Measurements from ENCODE around the gene SH3RF3.
A peak's percentile ranks its signal among the peaks of the same experiment; 100 is the strongest.

SH3RF3 gene

GRCh38 chr2:109185821-109186570, 57.0 kb downstream of the SH3RF3 start:
- H3K14ac ChIP-seq (ENCODE audit: low read length in 2 of 2) = no peak overlapping the region
- H3K27me3 ChIP-seq (ENCODE audit: control insufficient read depth in 1 of 2, insufficient read depth in 1 of 2, low read length in 2 of 2) = no peaks in the 10 kb centered on the region
- no peaks in the 10 kb centered on the region for H3K36me3 ChIP-seq (ENCODE audit: control insufficient read depth in 1 of 2, insufficient read depth in 2 of 2, low read depth in 1 of 2, low read length in 2 of 2)
- no peak overlapping the region for H4K91ac ChIP-seq (ENCODE audit: low read length)
- peak overlapping the region; percentile 74 for H3K9ac ChIP-seq (ENCODE audit: low read length)
- H2BK15ac ChIP-seq (ENCODE audit: low read depth, poor library complexity, severe bottlenecking) = no peak overlapping the region
- H3K18ac ChIP-seq (ENCODE audit: low read depth in 1 of 2, low read length in 2 of 2) = peak overlapping the region in 1 of 2 experiments; percentile 72
- DNase-seq = no peak
- no peaks in the 10 kb centered on the region for H3K9me3 ChIP-seq (ENCODE audit: control insufficient read depth, low read length)
- H3K4me2 ChIP-seq (ENCODE audit: low read length, poor library complexity, severe bottlenecking) = no peak overlapping the region
- no peak overlapping the region for H2AFZ ChIP-seq (ENCODE audit: low read depth, low read length)
- 91% methylated on average over 13 of the region's 16 CpGs for WGBS
- H2BK120ac ChIP-seq (ENCODE audit: low read depth, low read length) = no peak overlapping the region
- H2BK12ac ChIP-seq (ENCODE audit: low read length in 2 of 2) = peak overlapping the region; percentile 42 to 93
- H3K4ac ChIP-seq (ENCODE audit: low read depth in 1 of 2, low read length in 2 of 2) = peak overlapping the region in 1 of 2 experiments; percentile 66
- no peak overlapping the region for H2BK5ac ChIP-seq (ENCODE audit: low read depth, low read length, poor library complexity, severe bottlenecking)
- peaks cover 34% of the 10 kb centered on the region for H3K79me1 ChIP-seq (replicated peaks; ENCODE audit: low read length, poor library complexity, severe bottlenecking)
- peaks cover 17% of the 10 kb centered on the region for H3K4me1 ChIP-seq (ENCODE audit: control insufficient read depth, insufficient read depth, low read depth, low read length)
- no peak overlapping the region for H2AK5ac ChIP-seq (ENCODE audit: low read length, severe bottlenecking)
- H3K23ac ChIP-seq (ENCODE audit: low read length in 2 of 2) = no peak overlapping the region
- no peak overlapping the region for H4K8ac ChIP-seq (ENCODE audit: low read length)
- H3K4me3 ChIP-seq (ENCODE audit: insufficient read depth in 1 of 2, low read depth in 1 of 2, low read length in 2 of 2) = peak overlapping the region in 1 of 2 experiments; percentile 7
- peak overlapping the region; percentile 17 for H3K27ac ChIP-seq (ENCODE audit: low read length, poor library complexity, severe bottlenecking)

DNA sequence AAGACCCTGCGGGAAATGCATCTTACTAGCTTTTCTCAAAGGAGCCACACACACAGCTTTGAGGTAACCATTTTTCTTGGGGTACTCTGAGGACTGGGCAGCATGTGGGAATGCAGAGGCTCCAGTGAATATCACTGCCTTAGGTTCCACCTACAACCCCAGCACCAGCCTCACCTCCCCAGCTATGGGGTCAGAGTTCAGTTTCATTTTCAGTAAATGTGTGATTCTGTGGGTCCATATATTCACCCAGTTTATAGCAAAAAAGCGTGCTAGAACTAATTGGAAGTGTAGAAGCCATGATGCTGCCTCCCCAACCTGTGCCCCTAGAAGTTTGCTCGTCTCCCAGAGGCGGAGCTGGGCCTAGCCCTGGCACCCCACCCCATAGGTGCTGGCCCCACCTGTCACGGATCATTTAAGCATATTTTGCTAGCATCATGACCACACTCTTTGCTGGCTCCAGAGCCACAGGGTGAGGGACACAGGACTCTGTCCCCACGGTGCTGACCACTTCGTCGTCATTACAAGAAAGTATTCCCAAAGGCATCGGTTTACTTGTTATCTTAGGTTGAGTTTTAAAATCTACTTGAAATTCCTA, 57.7 kb downstream of the SH3RF3 start:
- Histone ChIP-seq H3K79me1 (replicated peaks; ENCODE audit: low read length, poor library complexity, severe bottlenecking) (peaks cover 34% of the 10 kb centered on the region), H2BK12ac (ENCODE audit: low read length in 2 of 2) (no peak overlapping the region), H3K4me3 (ENCODE audit: insufficient read depth in 1 of 2, low read depth in 1 of 2, low read length in 2 of 2) (no peak overlapping the region), H2AFZ (ENCODE audit: low read depth, low read length) (no peak overlapping the region), H2BK5ac (ENCODE audit: low read depth, low read length, poor library complexity, severe bottlenecking) (no peak overlapping the region), H4K91ac (ENCODE audit: low read length) (no peak overlapping the region), H3K36me3 (ENCODE audit: control insufficient read depth in 1 of 2, insufficient read depth in 2 of 2, low read depth in 1 of 2, low read length in 2 of 2) (no peaks in the 10 kb centered on the region), H3K4me1 (ENCODE audit: control insufficient read depth, insufficient read depth, low read depth, low read length) (peaks cover 17% of the 10 kb centered on the region), H3K9me3 (ENCODE audit: control insufficient read depth, low read length) (no peaks in the 10 kb centered on the region), H3K27me3 (ENCODE audit: control insufficient read depth in 1 of 2, insufficient read depth in 1 of 2, low read length in 2 of 2) (no peaks in the 10 kb centered on the region), H4K8ac (ENCODE audit: low read length) (no peak overlapping the region), H3K18ac (ENCODE audit: low read depth in 1 of 2, low read length in 2 of 2) (no peak overlapping the region), H2BK120ac (ENCODE audit: low read depth, low read length) (no peak overlapping the region), H3K4ac (ENCODE audit: low read depth in 1 of 2, low read length in 2 of 2) (no peak overlapping the region), H2BK15ac (ENCODE audit: low read depth, poor library complexity, severe bottlenecking) (no peak overlapping the region), H3K9ac (ENCODE audit: low read length) (no peak overlapping the region), H3K23ac (ENCODE audit: low read length in 2 of 2) (no peak overlapping the region), H2AK5ac (ENCODE audit: low read length, severe bottlenecking) (no peak overlapping the region), H3K4me2 (ENCODE audit: low read length, poor library complexity, severe bottlenecking) (no peak overlapping the region), H3K27ac (ENCODE audit: low read length, poor library complexity, severe bottlenecking) (no peak overlapping the region), H3K14ac (ENCODE audit: low read length in 2 of 2) (no peak overlapping the region)
- DNase-seq = no peak
- 84% methylated on average over 5 of the region's 9 CpGs for whole genome bisulfite sequencing

- 80% methylated on average over 19 of the region's 19 CpGs for WGBS
- no peak overlapping the region for H2BK120ac ChIP-seq (ENCODE audit: low read depth, low read length)
- no peak overlapping the region for H2AFZ ChIP-seq (ENCODE audit: low read depth, low read length)
- no peak overlapping the region for H2BK5ac ChIP-seq (ENCODE audit: low read depth, low read length, poor library complexity, severe bottlenecking)
- no peak overlapping the region for H2AK5ac ChIP-seq (ENCODE audit: low read length, severe bottlenecking)
- H3K27me3 ChIP-seq (ENCODE audit: control insufficient read depth in 1 of 2, insufficient read depth in 1 of 2, low read length in 2 of 2) = no peaks in the 10 kb centered on the region
- no peak overlapping the region for H3K4me2 ChIP-seq (ENCODE audit: low read length, poor library complexity, severe bottlenecking)
- no peak overlapping the region for H3K14ac ChIP-seq (ENCODE audit: low read length in 2 of 2)
- H3K27ac ChIP-seq (ENCODE audit: low read length, poor library complexity, severe bottlenecking) = no peak overlapping the region
- peak overlapping the region in 1 of 2 experiments; percentile 53 for H3K23ac ChIP-seq (ENCODE audit: low read length in 2 of 2)
- no peaks in the 10 kb centered on the region for H3K36me3 ChIP-seq (ENCODE audit: control insufficient read depth in 1 of 2, insufficient read depth in 2 of 2, low read depth in 1 of 2, low read length in 2 of 2)
- no peak overlapping the region for H2BK12ac ChIP-seq (ENCODE audit: low read length in 2 of 2)
- no peaks in the 10 kb centered on the region for H3K9me3 ChIP-seq (ENCODE audit: control insufficient read depth, low read length)
- no peak overlapping the region for H3K4me3 ChIP-seq (ENCODE audit: insufficient read depth in 1 of 2, low read depth in 1 of 2, low read length in 2 of 2)
- DNase-seq = no peak
- H4K91ac ChIP-seq (ENCODE audit: low read length) = no peak overlapping the region
- H2BK15ac ChIP-seq (ENCODE audit: low read depth, poor library complexity, severe bottlenecking) = no peak overlapping the region
- no peak overlapping the region for H4K8ac ChIP-seq (ENCODE audit: low read length)
- H3K9ac ChIP-seq (ENCODE audit: low read length) = no peak overlapping the region
- no peak overlapping the region for H3K18ac ChIP-seq (ENCODE audit: low read depth in 1 of 2, low read length in 2 of 2)
- H3K4ac ChIP-seq (ENCODE audit: low read depth in 1 of 2, low read length in 2 of 2) = no peak overlapping the region
- H3K79me1 ChIP-seq (replicated peaks; ENCODE audit: low read length, poor library complexity, severe bottlenecking) = peaks cover 37% of the 10 kb centered on the region
- peaks cover 17% of the 10 kb centered on the region for H3K4me1 ChIP-seq (ENCODE audit: control insufficient read depth, insufficient read depth, low read depth, low read length)
Observed at GRCh38 chr2:109187711-109188495, 58.9 kb downstream of the SH3RF3 start.

DNA sequence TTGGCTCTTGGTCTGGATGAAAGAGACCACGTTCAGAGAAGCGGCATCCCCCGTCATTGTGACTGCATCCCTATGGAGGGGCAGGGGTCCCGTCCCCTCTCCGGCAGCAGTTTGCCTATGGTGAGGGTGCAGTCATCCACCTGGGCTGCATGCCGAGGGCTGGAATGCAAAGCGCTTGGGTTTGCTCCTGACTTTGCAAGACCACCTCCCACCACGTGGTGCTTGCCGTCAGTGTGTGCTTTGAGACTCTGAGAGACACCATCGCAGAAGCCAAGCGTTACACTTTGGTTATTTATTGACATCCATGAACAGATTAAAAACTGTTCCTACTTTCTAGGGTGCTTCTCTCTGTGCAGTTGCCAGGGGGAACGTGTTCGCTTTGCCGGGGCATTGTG, 59.5 kb downstream of the SH3RF3 start:
- H3K79me1 ChIP-seq (replicated peaks; ENCODE audit: low read length, poor library complexity, severe bottlenecking) = peaks cover 36% of the 10 kb centered on the region
- H3K4me3 ChIP-seq (ENCODE audit: insufficient read depth in 1 of 2, low read depth in 1 of 2, low read length in 2 of 2) = no peak overlapping the region
- no peak for DNase-seq
- WGBS = 83% methylated on average over 13 of the region's 14 CpGs
- H2BK5ac ChIP-seq (ENCODE audit: low read depth, low read length, poor library complexity, severe bottlenecking) = no peak overlapping the region
- H3K36me3 ChIP-seq (ENCODE audit: control insufficient read depth in 1 of 2, insufficient read depth in 2 of 2, low read depth in 1 of 2, low read length in 2 of 2) = no peaks in the 10 kb centered on the region
- peak overlapping the region in 1 of 2 experiments; percentile 79 for H3K14ac ChIP-seq (ENCODE audit: low read length in 2 of 2)
- no peak overlapping the region for H3K27ac ChIP-seq (ENCODE audit: low read length, poor library complexity, severe bottlenecking)
- H3K4me1 ChIP-seq (ENCODE audit: control insufficient read depth, insufficient read depth, low read depth, low read length) = peaks cover 17% of the 10 kb centered on the region
- no peaks in the 10 kb centered on the region for H3K27me3 ChIP-seq (ENCODE audit: control insufficient read depth in 1 of 2, insufficient read depth in 1 of 2, low read length in 2 of 2)
- H3K4ac ChIP-seq (ENCODE audit: low read depth in 1 of 2, low read length in 2 of 2) = no peak overlapping the region
- no peak overlapping the region for H3K9ac ChIP-seq (ENCODE audit: low read length)
- H4K8ac ChIP-seq (ENCODE audit: low read length) = no peak overlapping the region
- no peak overlapping the region for H2AK5ac ChIP-seq (ENCODE audit: low read length, severe bottlenecking)
- no peak overlapping the region for H4K91ac ChIP-seq (ENCODE audit: low read length)
- H2AFZ ChIP-seq (ENCODE audit: low read depth, low read length) = no peak overlapping the region
- H2BK120ac ChIP-seq (ENCODE audit: low read depth, low read length) = no peak overlapping the region
- H3K9me3 ChIP-seq (ENCODE audit: control insufficient read depth, low read length) = no peaks in the 10 kb centered on the region
- H3K18ac ChIP-seq (ENCODE audit: low read depth in 1 of 2, low read length in 2 of 2) = no peak overlapping the region
- H3K23ac ChIP-seq (ENCODE audit: low read length in 2 of 2) = peak overlapping the region in 1 of 2 experiments; percentile 23
- H2BK12ac ChIP-seq (ENCODE audit: low read length in 2 of 2) = no peak overlapping the region
- H2BK15ac ChIP-seq (ENCODE audit: low read depth, poor library complexity, severe bottlenecking) = no peak overlapping the region
- H3K4me2 ChIP-seq (ENCODE audit: low read length, poor library complexity, severe bottlenecking) = no peak overlapping the region

All from mesenchymal stem cell (in vitro differentiated cells and primary cell).